ENCODE measurements around the gene C16orf86.

DNA sequence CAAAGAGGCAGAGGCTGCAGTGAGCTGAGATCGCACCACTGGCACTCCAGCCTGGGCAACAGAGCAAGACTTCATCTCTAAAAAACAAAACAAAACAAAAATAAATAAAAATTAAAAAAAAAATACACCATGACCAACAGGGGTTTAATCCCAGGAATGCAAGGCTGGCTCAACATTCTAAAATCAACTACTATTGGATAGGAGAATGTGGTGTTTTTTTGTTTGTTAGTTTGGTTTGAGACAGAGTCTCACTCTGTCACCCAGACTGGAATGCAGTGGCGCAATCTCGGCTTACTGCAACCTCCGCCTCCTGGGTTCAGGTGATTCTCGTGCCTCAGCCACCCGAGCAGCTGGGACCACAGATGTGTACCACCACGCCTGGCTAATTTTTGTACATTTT is 32.7 kb downstream of the C16orf86 start:
- no peak for TF ChIP-seq POLR2A (IDR thresholded peaks at IDR 0.05)
- TF ChIP-seq, protein P1, sequence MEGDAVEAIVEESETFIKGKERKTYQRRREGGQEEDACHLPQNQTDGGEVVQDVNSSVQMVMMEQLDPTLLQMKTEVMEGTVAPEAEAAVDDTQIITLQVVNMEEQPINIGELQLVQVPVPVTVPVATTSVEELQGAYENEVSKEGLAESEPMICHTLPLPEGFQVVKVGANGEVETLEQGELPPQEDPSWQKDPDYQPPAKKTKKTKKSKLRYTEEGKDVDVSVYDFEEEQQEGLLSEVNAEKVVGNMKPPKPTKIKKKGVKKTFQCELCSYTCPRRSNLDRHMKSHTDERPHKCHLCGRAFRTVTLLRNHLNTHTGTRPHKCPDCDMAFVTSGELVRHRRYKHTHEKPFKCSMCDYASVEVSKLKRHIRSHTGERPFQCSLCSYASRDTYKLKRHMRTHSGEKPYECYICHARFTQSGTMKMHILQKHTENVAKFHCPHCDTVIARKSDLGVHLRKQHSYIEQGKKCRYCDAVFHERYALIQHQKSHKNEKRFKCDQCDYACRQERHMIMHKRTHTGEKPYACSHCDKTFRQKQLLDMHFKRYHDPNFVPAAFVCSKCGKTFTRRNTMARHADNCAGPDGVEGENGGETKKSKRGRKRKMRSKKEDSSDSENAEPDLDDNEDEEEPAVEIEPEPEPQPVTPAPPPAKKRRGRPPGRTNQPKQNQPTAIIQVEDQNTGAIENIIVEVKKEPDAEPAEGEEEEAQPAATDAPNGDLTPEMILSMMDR (IDR thresholded peaks at IDR 0.05): no peak
